GM12874 (cell line): ENCODE measurements around the gene SLC34A3.

Source experiments
- TF ChIP-seq, protein P1 (sequence below): IDR thresholded peaks from 2 replicates; pipeline ENCODE4 v1.5.1; 2011; ENCODE audit warnings: low read depth, mild to moderate bottlenecking, control low read depth, low read length, moderate library complexity; ENCODE audit not compliant: insufficient read depth

SLC34A3 gene

DNA sequence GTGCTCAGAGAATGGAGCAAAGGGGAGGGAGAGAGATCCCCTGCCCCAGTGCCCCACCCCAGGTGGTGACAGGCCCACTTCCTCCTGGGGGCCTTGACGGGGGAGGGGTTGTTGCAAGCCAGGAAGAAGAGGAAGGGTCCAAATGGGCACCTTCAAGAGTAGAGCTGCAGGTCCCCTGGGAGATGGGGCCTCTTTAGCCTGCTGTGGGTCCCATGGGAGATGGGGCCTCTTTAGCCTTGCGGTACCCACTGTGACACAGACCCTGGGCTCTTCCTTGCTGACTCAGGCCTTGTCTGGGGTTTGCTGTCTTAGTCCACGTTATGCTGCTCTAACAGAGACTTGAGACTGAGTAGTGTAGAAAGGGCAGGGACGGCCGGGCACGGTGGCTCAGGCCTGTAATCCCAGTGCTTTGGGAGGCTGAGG is 37.2 kb downstream of the SLC34A3 start:
- TF ChIP-seq, protein P1, sequence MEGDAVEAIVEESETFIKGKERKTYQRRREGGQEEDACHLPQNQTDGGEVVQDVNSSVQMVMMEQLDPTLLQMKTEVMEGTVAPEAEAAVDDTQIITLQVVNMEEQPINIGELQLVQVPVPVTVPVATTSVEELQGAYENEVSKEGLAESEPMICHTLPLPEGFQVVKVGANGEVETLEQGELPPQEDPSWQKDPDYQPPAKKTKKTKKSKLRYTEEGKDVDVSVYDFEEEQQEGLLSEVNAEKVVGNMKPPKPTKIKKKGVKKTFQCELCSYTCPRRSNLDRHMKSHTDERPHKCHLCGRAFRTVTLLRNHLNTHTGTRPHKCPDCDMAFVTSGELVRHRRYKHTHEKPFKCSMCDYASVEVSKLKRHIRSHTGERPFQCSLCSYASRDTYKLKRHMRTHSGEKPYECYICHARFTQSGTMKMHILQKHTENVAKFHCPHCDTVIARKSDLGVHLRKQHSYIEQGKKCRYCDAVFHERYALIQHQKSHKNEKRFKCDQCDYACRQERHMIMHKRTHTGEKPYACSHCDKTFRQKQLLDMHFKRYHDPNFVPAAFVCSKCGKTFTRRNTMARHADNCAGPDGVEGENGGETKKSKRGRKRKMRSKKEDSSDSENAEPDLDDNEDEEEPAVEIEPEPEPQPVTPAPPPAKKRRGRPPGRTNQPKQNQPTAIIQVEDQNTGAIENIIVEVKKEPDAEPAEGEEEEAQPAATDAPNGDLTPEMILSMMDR, result no peak

DNA sequence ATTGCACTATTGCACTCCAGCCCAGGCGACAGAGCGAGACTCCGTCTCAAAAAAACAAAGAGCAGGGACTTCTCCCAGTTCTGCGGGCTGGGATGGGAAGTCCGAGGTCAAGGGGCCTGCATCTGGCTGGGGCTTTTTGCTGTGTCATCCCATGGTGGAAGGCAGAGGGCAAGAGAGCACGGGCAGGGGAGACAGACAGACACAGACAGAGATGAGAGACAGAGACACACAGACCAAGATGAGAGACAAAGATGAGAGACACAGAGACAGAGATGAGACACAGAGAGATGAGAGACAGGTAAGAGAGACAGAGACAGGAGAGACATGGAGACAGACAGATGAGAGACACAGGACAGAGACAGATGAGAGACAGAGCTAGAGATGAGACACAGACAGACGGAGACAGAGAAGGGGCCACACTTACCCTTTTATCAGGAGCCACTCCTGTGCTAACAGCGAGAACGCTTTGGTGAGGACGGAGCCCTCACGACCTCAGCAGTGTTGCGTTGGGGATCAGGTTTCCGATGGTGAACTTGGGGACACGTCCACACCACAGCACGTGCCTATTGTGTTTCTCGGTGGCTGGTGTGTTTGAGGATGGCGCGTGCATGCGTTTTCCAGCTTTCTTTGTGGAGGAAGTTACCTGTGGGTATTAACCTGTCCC is 38.0 kb downstream of the SLC34A3 start:
- TF ChIP-seq, protein P1, result no peak

DNA sequence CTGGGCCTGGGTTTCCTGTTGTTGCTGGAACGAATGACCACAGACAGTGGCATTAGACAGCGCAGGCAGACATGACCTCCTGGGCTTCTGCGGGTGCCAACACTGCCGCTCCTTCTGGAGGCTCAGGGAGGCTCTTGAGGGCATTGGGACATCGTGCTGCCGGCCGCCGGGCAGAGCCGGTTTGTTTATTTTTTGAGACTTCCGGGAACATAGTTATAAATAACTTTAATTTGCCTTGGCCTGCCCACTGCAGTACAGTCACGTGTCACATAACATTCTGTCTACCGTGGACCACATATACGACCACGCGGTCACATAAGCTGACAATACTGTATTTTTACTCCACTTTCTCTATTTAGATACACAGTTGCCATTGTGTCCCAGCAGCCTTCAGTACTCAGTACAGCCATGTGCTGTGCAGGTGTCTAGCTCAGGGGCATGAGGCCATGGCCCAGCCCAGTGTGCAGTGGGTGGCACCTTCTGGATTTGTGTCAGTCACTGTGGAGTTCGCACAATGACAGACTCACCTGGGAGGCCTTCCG is 38.6 kb downstream of the SLC34A3 start:
- TF ChIP-seq, protein P1, result no peak

DNA sequence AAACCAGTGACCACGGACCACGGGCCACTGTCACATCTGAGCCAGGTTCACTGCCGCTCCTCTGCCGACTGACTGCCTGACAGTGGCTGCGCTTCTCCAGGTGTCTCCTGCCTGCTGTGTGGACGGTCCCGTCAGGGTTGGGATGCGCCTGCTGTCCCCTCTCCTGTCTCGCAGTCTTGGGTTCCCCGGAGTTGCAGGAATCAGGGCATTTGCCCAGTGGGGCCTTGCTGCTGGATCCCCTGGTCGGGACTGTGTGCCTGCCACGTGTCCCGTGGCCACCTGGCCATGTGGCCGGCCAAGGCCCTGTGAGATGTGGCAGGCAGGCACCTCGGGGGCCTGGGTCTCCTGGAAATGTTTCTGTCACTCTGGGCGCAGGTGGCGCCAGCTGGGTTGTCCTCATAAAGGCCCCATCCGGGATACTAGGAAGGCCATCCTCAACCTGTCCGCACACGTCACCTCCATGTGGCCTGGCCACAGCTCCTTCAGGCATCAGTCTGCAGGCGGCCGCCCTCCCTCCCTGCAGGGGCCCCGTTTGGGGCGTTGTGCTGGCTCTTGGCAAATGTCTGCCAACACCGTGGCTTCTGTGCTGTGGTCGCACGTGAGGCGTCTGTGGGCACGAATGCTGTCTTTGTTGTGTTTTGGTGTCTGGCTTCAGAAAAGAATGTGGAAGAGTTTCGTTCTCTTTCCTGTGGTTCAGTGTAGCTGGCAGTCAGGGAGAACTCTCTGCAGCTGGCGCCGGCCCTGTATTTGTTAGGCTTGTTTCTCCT is 40.4 kb downstream of the SLC34A3 start:
- TF ChIP-seq, protein P1, result no peak

DNA sequence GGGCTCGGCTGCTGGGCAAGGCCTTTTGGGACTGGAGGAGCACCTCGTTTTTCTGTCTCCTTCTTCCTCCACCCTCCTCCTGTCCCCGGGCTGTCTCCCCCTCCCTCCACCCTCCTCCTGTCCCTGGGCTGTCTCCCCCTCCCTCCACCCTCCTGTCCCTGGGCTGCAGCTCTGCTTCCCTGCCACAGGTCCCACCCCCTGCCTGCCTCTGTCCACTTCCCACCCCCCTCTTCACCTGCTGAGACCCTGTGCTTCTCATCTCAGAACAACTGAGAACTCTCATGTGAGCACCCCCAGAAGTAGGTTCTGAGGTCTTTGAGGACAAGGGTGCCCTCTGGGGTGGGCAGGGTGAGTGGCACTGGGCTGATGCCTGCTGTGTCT is 41.0 kb downstream of the SLC34A3 start:
- TF ChIP-seq, protein P1, result no peak

DNA sequence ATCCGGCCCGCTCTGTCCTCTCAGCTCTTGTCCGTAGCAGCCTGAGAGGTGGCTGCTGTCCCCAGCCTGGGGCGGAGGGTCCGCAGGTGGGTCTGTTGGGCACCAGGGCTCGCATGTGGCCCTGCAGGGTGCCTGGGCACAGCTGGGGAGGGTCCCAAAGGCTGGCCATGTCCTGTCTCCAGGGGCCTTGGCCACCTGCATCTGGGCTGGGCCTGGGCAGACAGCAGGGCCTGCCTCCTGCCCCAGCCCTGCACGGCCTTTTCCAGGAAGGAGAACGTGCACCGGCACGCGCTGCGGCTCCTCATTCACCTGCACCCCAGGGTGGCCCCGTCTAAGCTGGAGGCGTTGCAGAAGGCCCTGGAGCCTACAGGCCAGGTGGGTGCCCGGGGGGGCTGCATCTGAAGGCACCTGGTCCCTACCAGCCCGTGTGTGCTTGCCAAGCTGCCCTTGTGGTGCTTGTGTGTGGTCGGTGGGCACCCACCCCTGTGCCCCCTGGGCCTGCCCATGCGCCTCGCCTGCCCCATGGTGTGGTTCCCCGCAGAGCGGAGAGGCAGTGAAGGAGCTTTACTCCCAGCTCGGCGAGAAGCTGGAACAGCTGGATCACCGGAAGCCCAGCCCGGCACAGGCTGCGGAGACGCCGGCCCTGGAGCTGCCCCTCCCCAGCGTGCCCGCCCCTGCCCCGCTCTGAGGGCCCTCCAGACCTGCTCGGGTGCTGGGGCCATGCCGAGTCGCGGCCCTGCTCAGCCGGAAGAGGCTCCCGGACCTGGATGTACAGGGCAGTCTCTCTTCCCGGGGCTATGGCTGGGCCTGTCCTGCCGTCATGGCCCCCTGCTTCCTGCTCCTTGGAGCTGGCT is 41.8 kb downstream of the SLC34A3 start:
- TF ChIP-seq, protein P1, result no peak

DNA sequence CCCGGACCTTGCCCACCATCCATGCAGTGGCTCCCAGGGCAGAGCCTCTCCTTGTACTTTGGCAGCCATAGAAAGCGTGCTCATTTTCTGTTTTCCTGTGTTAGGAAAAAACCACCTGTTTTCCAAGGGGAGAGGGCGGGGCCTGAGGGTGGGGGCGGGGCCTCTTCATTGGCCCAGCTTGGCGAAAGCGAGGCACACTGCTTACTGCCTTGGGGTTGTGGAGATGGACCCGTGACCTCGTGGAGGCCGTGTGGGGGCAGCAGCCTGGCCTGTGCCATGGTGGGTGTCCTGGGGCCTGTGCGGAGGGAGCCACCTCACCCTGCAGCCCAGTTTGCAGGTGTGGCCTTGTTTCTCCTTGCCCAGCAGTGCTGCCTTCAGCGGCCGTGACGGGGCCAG is 42.4 kb downstream of the SLC34A3 start:
- TF ChIP-seq, protein P1, result no peak
